DND-41 (cell line): ENCODE data around the gene EXOC4.

Source experiments
- ATAC-seq: fragments of 200-7000 bp; cut with Tn5 transposase; 3 replicates; pipeline ENCODE4 v1.9.1; 2021; ENCODE audit warnings: low read depth; ENCODE audit not compliant: insufficient read depth
- DNase-seq: peaks from one replicate; pipeline ENCODE4 v3.0.0-alpha.2; 2020
- H2AFZ ChIP-seq: 2 replicates; pipeline ENCODE4 v1.6.0; 2012; ENCODE audit warnings: low read depth, low read length
- H3K27ac ChIP-seq: 2 replicates; pipeline ENCODE4 v1.5.1; 2012; ENCODE audit warnings: low read length, inconsistent platforms
- H3K27me3 ChIP-seq: fragments of 200-600 bp; sonication (generic); 2 replicates; pipeline ENCODE4 v1.6.0; 2012; ENCODE audit warnings: low read length, mild to moderate bottlenecking, inconsistent platforms; ENCODE audit not compliant: insufficient read depth, poor library complexity
- H3K36me3 ChIP-seq: 2 replicates; pipeline ENCODE4 v1.5.1; 2012; ENCODE audit warnings: low read length, inconsistent platforms; ENCODE audit not compliant: insufficient read depth
- H3K4me1 ChIP-seq: 2 replicates; pipeline ENCODE4 v1.5.1; 2012; ENCODE audit warnings: mild to moderate bottlenecking, low read length; ENCODE audit not compliant: insufficient read depth
- H3K4me2 ChIP-seq: 2 replicates; pipeline ENCODE4 v1.6.0; 2012; ENCODE audit warnings: mild to moderate bottlenecking, moderate library complexity, low read length, inconsistent platforms; ENCODE audit not compliant: insufficient read depth
- H3K4me3 ChIP-seq, 2 experiments: fragments of 200-600 bp in 1 of 2; shearing (Covaris generic) in 1 of 2; 2 replicates each; pipeline ENCODE4 v1.5.1; 2012 to 2016; ENCODE audit warnings: inconsistent platforms in 2 of 2, low read length in 2 of 2, mild to moderate bottlenecking in 2 of 2, low read depth in 1 of 2, moderate library complexity in 1 of 2
- H3K79me2 ChIP-seq: 2 replicates; pipeline ENCODE4 v1.6.0; 2012; ENCODE audit warnings: low read length, inconsistent platforms; ENCODE audit not compliant: insufficient read depth
- H3K9ac ChIP-seq: 2 replicates; pipeline ENCODE4 v1.6.0; 2012; ENCODE audit warnings: low read depth, mild to moderate bottlenecking, inconsistent platforms, low read length, moderate library complexity
- H3K9me3 ChIP-seq: 2 replicates; pipeline ENCODE4 v1.5.1; 2012; ENCODE audit warnings: low read length, moderate library complexity, mild to moderate bottlenecking, inconsistent platforms; ENCODE audit not compliant: insufficient read depth, severe bottlenecking
- H4K20me1 ChIP-seq: 2 replicates; pipeline ENCODE4 v1.6.0; 2012; ENCODE audit warnings: low read length; ENCODE audit not compliant: insufficient read depth
- CTCF ChIP-seq: IDR thresholded peaks from 2 replicates; pipeline ENCODE4 v1.5.1; 2012; ENCODE audit warnings: borderline replicate concordance, low read length, moderate library complexity, mild to moderate bottlenecking; ENCODE audit not compliant: poor library complexity, severe bottlenecking; ENCODE audit errors: extremely low read depth
- EZH2 ChIP-seq: IDR thresholded peaks from 3 replicates; pipeline ENCODE4 v1.6.1; 2012; ENCODE audit warnings: borderline replicate concordance, low read depth, mild to moderate bottlenecking, moderate library complexity, low read length, inconsistent platforms; ENCODE audit not compliant: severe bottlenecking

The EXOC4 gene

DNA sequence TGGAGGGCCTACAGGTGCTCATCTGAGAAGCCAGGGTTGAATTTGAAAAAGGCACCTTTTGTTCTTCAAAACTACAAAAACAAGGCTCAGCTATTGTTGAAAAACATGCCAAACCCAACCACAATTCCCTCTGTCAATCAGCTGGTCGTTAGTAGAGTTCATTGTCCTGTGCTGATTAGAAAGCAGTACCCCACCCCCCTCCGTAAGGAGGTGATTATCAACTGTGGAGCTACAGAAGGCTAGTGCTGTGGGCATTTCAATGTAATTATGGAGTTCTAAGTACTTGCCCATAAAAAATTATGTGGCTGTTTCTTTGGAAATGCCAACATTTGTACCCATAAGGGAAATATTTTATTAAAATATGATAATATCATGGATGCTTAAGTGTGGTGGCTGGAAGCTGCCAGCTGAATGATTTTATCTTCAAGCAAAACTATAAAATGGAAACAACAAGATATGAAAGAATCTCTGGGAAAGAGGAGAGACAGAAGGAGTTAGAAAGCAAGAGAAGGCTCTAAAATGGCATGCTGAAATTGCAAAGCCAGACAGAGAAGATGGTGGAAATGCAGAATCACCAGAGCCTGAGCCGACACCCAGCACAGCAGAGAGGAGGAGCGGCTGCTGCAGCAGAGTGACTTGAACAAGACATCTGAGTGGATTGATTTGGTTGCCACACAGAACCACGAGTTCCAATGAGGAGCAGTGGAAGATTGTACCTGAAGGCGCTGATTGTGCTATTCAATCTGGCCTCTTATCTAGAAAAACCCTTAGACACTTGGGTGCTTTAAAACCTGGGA is 694.8 kb downstream of the EXOC4 start:
- no peak overlapping the region for H3K4me3 ChIP-seq
- DNase-seq (no peak), ATAC-seq (no peak)
- H3K4me2 ChIP-seq, result no peak overlapping the region
- no peaks in the 10 kb centered on the region for H3K36me3 ChIP-seq
- H3K27ac ChIP-seq, result no peak overlapping the region
- H3K4me1 ChIP-seq, result no peaks in the 10 kb centered on the region
- H3K9ac ChIP-seq, result no peak overlapping the region
- H3K9me3 ChIP-seq, result no peaks in the 10 kb centered on the region
- H4K20me1 ChIP-seq, result no peaks in the 10 kb centered on the region
- H3K79me2 ChIP-seq, result no peaks in the 10 kb centered on the region
- TF ChIP-seq CTCF (no peak), EZH2 (no peak)
- H3K27me3 ChIP-seq, result no peaks in the 10 kb centered on the region
- no peak overlapping the region for H2AFZ ChIP-seq

DNA sequence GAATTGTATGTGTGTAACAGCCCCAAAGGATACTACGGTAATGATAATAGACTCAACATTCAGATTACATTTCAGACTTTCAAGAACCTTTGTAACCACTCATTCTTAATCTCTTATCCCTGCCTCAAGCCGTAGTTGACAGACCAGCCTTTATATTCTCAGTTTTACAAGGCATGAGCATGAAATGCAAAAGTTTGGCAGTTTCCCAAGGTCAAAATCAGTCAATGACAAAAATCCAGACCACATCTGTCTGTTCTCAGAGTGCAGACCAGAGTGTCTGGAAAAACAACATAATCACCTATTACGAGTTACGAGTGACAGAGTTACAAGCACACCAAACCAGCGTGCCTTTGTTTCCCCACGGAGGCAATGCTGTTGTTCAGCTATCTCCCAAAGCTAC is 695.7 kb downstream of the EXOC4 start:
- no peak overlapping the region for H3K9ac ChIP-seq
- H4K20me1 ChIP-seq, result no peaks in the 10 kb centered on the region
- H3K4me1 ChIP-seq, result no peaks in the 10 kb centered on the region
- no peak overlapping the region for H2AFZ ChIP-seq
- no peaks in the 10 kb centered on the region for H3K79me2 ChIP-seq
- H3K36me3 ChIP-seq, result no peaks in the 10 kb centered on the region
- H3K4me3 ChIP-seq, result no peak overlapping the region
- H3K27ac ChIP-seq, result no peak overlapping the region
- H3K4me2 ChIP-seq, result no peak overlapping the region
- H3K9me3 ChIP-seq, result no peaks in the 10 kb centered on the region
- ATAC-seq, result no peak
- no peak for TF ChIP-seq EZH2
- TF ChIP-seq CTCF, result no peak
- no peak for DNase-seq
- no peaks in the 10 kb centered on the region for H3K27me3 ChIP-seq

DNA sequence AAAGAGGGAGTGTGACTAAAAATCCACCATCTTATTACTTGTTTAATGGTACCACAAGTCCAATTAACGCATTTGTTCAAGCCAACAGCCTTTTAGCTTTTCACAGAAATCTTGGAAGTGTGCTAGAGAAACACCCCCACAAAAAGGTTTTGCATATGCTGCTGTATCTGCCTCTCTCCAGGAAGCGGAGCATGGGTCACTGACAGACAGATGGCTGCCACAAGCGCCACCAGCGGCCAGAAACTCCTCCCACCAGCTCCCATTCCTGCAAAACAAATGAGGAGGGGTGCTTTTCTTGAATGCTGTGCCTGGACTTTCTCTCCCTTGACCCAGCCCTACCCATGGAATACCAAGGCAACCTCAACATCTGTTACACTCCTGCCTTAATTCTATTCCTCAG is 698.0 kb downstream of the EXOC4 start:
- H3K9ac ChIP-seq, result no peak overlapping the region
- ATAC-seq, result no peak
- no peak overlapping the region for H2AFZ ChIP-seq
- no peaks in the 10 kb centered on the region for H3K79me2 ChIP-seq
- no peak for DNase-seq
- no peak overlapping the region for H3K27ac ChIP-seq
- TF ChIP-seq CTCF (no peak), EZH2 (no peak)
- H3K27me3 ChIP-seq, result no peaks in the 10 kb centered on the region
- H3K4me1 ChIP-seq, result no peaks in the 10 kb centered on the region
- H3K36me3 ChIP-seq, result peaks cover 9% of the 10 kb centered on the region
- no peak overlapping the region for H3K4me3 ChIP-seq
- H4K20me1 ChIP-seq, result no peaks in the 10 kb centered on the region
- peaks cover 20% of the 10 kb centered on the region for H3K9me3 ChIP-seq
- H3K4me2 ChIP-seq, result no peak overlapping the region
